Measurements from ENCODE around the gene GPR146.

DNA sequence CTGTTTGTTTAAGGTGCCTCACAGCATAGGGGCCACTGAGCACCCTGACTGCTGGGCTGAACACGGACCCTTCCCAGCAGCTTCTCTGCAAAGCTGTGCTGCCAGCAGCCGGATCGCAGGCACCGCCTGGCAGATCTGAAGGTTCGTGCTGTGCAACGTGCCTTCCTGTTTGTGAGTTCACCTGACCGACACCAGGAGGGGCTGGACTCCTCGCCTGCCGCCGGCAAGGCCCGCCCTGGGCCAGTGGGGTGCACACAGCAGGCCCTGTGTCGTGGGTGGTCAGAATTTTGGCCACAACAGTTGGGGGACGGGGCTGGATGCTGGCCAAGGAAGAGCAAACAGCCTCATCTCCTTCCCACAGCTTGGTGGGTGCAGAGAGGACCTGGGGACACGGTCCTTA, 48.8 kb upstream of the GPR146 start:
- TF ChIP-seq POLR2A (IDR thresholded peaks at IDR 0.05; ENCODE audit: low read depth, low read length), result no peak
- TF ChIP-seq TAF1 (IDR thresholded peaks at IDR 0.05; ENCODE audit: low read depth, low read length), result no peak
- no peak for TF ChIP-seq POLR2AphosphoS5 (IDR thresholded peaks at IDR 0.05; ENCODE audit: low read depth, low read length)
- TF ChIP-seq SPI1 (IDR thresholded peaks at IDR 0.05; ENCODE audit: low read depth, low read length), result no peak
- no peak for TF ChIP-seq POU2F2 (IDR thresholded peaks at IDR 0.05; ENCODE audit: low read depth, low read length)
- TF ChIP-seq PAX5 (IDR thresholded peaks at IDR 0.05; ENCODE audit: insufficient read depth, low read length, severe bottlenecking), result no peak

All from GM12891 (cell line).